Measurements from ENCODE around the gene C5orf58. TPM values are rescaled to one million over a fixed set of nuclear protein-coding genes. Genes with fewer than 3 reads are reported as not detected.

Gene C5orf58
- total RNA-seq = not detected in 2 replicates

GRCh38 chr5:170232786-170233185 lies at the start of gene C5orf58:
C5orf58 (plus strand) TSS chr5:170232985; CDS start chr5:170234977, 1,992 bp downstream.

Other genes starting within 250 kb of the C5orf58 start
- gene FOXI1, start 127.1 kb upstream of the C5orf58 start, total RNA-seq = not detected in 2 replicates
- gene LCP2, start 64.8 kb downstream of the C5orf58 start, total RNA-seq = not detected in 2 replicates
- not detected in 2 replicates for gene KCNMB1, start 156.4 kb downstream of the C5orf58 start, total RNA-seq

Measured in bronchus fibroblast of lung (primary cell).